Thoracic aorta (tissue), 2 donors: ENCODE measurements around the gene CCNB1IP1. TPM values are rescaled to one million over a fixed set of nuclear protein-coding genes. Genes with fewer than 3 reads are reported as not detected.
"Not testable (repeated sequence)": the region's sequence is repeated elsewhere in the genome, so short reads cannot be mapped to it uniquely, and the experiment has no call there.

Source experiments
- ATAC-seq: fragments of 150-250 bp; one replicate; pipeline ENCODE4 v1.8.0; 2017; ENCODE audit warnings: low read depth; ENCODE audit not compliant: insufficient number of reproducible peaks, low FRiP score
- DNase-seq: peaks from one replicate; pipeline ENCODE4 v3.0.0-alpha.2; 2020; ENCODE audit warnings: low spot score
- H3K27ac ChIP-seq, 2 donors: fragments of 200-600 bp; sonication (generic); 1 replicate in 1 of 2; 2 replicates in 1 of 2; pipeline ENCODE4 v1.5.1; 2016; ENCODE audit warnings: mild to moderate bottlenecking in 2 of 2, moderate library complexity in 2 of 2
- H3K27me3 ChIP-seq: fragments of 200-600 bp; sonication (generic); replicated peaks from 2 replicates; pipeline ENCODE4 v1.6.0; 2016; ENCODE audit warnings: mild to moderate bottlenecking; ENCODE audit not compliant: insufficient read depth
- H3K36me3 ChIP-seq: fragments of 200-600 bp; sonication (generic); one replicate; pipeline ENCODE4 v1.5.1; 2016
- H3K4me1 ChIP-seq, 2 donors: fragments of 200-600 bp; sonication (generic); 1 replicate in 1 of 2; 2 replicates in 1 of 2; pipeline versions ENCODE4 v1.5.1 to v1.6.0; 2016; ENCODE audit warnings: low read depth in 2 of 2, mild to moderate bottlenecking in 1 of 2; ENCODE audit not compliant: control insufficient read depth in 1 of 2
- H3K4me3 ChIP-seq: fragments of 200-600 bp; sonication (generic); 2 replicates; pipeline ENCODE4 v1.5.1; 2016; ENCODE audit warnings: mild to moderate bottlenecking
- H3K9me3 ChIP-seq: fragments of 200-600 bp; sonication (generic); 2 replicates; pipeline ENCODE4 v1.5.1; 2016
- CTCF ChIP-seq: fragments of 200-600 bp; sonication (generic); IDR thresholded peaks from one replicate; pipeline ENCODE4 v1.5.1; 2019; ENCODE audit warnings: antibody characterized with exemption
- total RNA-seq, 2 donors: library from RNA; depleted of rRNA; stranded (reverse); fragments of >200 nt; gene quantifications; one replicate each; pipeline versions ENCODE4 v1.1.0 to v1.2.3, GENCODE V29; 2016

The CCNB1IP1 gene
- total RNA-seq, 2 donors from 2014 or later: 47.7 to 60.3 TPM

GRCh38 chr14:20305265-20306078 is 27.6 kb downstream of the CCNB1IP1 start, which contains the start of gene TTC5:
Gene TTC5, minus strand, starts transcription at chr14:20305951. Its CDS starts 14 bp downstream, at chr14:20305937.
- peak; percentile 38 for DNase-seq
- ATAC-seq: peak; percentile 76
- Histone ChIP-seq H3K4me3 (peak within 1 kb of the TSS; percentile 89), H3K36me3 (peaks cover 11% of the 10 kb centered on the region), H3K27me3 (no peaks in the 10 kb centered on the region), H3K4me1 (peaks cover 9 to 15% of the 10 kb centered on the region in 2 donors), H3K27ac (peak within 1 kb of the TSS in 1 of 2 donors; percentile 19), H3K9me3 (no peaks in the 10 kb centered on the region)
- peak; percentile 78 for TF ChIP-seq CTCF

GRCh38 chr14:20302042-20302755 is 30.9 kb downstream of the CCNB1IP1 start:
- H3K27ac ChIP-seq: no peak overlapping the region
- no peak for TF ChIP-seq CTCF
- no peaks in the 10 kb centered on the region for H3K9me3 ChIP-seq
- no peak overlapping the region for H3K4me3 ChIP-seq
- H3K36me3 ChIP-seq: peaks cover 35% of the 10 kb centered on the region
- no peak for ATAC-seq
- H3K4me1 ChIP-seq: peaks cover 9 to 15% of the 10 kb centered on the region in 2 donors
- no peak for DNase-seq
- H3K27me3 ChIP-seq: no peaks in the 10 kb centered on the region

GRCh38 chr14:20295067-20295466 is 38.0 kb downstream of the CCNB1IP1 start:
- Histone ChIP-seq H3K27ac (no peak overlapping the region), H3K9me3 (no peaks in the 10 kb centered on the region), H3K4me1 (no peaks in the 10 kb centered on the region), H3K27me3 (no peaks in the 10 kb centered on the region), H3K36me3 (peaks cover 48% of the 10 kb centered on the region), H3K4me3 (no peak overlapping the region)
- ATAC-seq: no peak
- no peak for TF ChIP-seq CTCF
- DNase-seq: no peak

GRCh38 chr14:20294636-20295035 is 38.4 kb downstream of the CCNB1IP1 start:
- no peak for ATAC-seq
- peaks cover 47% of the 10 kb centered on the region for H3K36me3 ChIP-seq

GRCh38 chr14:20281998-20282397 is 51.1 kb downstream of the CCNB1IP1 start:
- not testable (repeated sequence) for DNase-seq, H3K27ac ChIP-seq, ATAC-seq, H3K36me3 ChIP-seq, H3K9me3 ChIP-seq, H3K4me1 ChIP-seq, H3K27me3 ChIP-seq, H3K4me3 ChIP-seq

More at GRCh38 chr14:20294636-20295035, 38.4 kb downstream of the CCNB1IP1 start:
- DNase-seq: no peak
- Histone ChIP-seq H3K27ac (no peak overlapping the region), H3K4me1 (no peaks in the 10 kb centered on the region), H3K4me3 (no peak overlapping the region), H3K9me3 (no peaks in the 10 kb centered on the region), H3K27me3 (no peaks in the 10 kb centered on the region)
- TF ChIP-seq CTCF: no peak

- H3K4me3 ChIP-seq, H3K27ac ChIP-seq, DNase-seq, ATAC-seq, H3K36me3 ChIP-seq, H3K27me3 ChIP-seq, H3K4me1 ChIP-seq, H3K9me3 ChIP-seq: not testable (repeated sequence)
Measured at GRCh38 chr14:20280265-20280664, 52.8 kb downstream of the CCNB1IP1 start.
